Cardiac septum (tissue), 1 donor: ENCODE data around the gene ALG3. TPM values are rescaled to one million over a fixed set of nuclear protein-coding genes. Genes with fewer than 3 reads are reported as not detected.

Experiments used
- DNase-seq: peaks from one replicate; pipeline ENCODE4 v3.0.0-alpha.2; 2020; ENCODE audit warnings: low spot score
- intact Hi-C: fragments of 100-400 bp; cut with DNase I; formaldehyde crosslinking; loops from one replicate; pipeline ENCODE4 v1.14.0; 2022
- total RNA-seq: library from RNA; stranded (reverse); fragmentation: NEBNext Ultra II Directional; extraction: Animal tissue kit (Norgen Biotek cat#: 25700); gene quantifications from one replicate; pipeline ENCODE4 v1.2.1, GENCODE V29; 2021
- donor health status: DM: no; HTN: no; CAD: no.

Gene ALG3
- total RNA-seq, 1 donor from 2014 or later: 14.1 TPM

DNA sequence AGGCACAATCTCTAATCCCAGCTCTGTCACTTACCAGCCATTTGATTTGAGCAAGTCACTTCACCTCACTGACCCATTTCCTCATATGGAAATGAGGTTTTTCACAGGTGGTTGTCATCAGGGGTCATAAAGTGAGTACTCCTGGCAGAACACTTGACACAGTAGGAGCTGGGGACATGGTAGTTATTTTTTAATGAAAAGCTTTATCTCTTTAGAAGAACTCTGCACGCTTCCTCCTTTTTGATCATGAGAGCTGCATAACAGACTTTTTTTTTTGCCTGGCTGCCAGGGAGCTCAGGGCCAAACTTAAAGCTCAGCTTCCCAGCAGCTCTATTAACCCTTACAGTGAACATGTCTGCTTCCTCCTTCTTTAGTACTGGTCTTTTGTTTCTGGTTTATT lies 11.0 kb downstream of the ALG3 start:
- intact Hi-C loops: no loop called here
- DNase-seq: no peak

DNA sequence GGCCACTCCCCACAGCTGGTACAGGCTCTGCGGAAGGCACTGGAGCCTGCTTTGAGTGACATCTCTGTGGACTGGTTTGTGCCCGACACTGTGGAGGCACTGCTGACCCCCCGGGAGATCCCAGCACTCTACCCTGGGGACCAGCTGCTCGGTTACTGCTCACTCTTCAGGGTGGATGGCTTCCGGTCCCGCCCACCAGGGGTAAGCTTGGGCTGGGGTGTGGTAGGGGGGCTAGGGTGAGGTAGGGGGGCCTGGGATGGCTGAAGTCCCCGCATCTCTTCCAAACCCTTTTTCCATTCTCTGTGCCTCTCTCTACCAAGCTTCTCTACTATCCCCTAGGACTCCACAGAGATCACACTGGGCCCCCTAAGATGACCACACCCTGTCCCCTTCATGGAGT lies 11.6 kb downstream of the ALG3 start:
- no peak for DNase-seq
- intact Hi-C loops: no loop called here

DNA sequence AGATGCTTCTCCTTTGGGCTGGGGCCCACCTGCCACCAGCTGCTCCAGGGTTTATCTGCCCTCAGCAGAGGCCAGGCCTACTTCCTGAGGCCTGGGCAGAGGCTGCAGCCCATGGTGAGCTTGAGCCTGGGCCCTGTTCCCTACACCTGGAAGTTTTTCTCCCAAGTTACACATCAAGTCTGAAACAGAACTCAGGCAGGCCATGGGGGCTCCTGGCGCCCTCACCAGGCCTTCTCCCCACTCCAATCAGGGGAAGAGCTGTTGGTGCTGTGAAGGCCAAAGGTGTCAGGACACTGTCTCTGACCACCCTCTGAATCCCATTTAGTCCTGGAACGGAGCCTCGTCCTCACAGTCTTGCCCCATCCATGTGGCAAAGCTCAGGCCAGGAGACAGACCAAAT lies 12.1 kb downstream of the ALG3 start:
- no peak for DNase-seq
- intact Hi-C loops: no loop called here

DNA sequence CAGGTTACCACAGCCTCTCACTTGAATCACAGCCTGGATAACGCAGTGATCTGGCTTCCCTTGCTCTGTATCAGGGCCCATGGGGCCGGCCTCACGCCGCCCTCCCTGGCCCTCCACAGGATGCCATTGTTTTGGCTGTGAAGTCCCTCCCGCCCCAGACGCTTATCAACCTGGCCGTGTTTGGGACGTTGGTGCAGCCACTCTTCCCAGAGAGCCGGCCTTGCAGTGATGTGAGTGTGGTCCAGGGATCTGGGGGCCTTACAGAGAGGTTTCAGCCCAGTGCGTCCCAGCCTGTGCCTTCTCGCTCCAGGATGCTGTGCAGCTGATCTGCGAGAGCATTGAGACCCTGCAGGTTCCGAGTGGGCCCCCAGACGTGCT lies 12.7 kb downstream of the ALG3 start:
- intact Hi-C loops: no loop called here

DNA sequence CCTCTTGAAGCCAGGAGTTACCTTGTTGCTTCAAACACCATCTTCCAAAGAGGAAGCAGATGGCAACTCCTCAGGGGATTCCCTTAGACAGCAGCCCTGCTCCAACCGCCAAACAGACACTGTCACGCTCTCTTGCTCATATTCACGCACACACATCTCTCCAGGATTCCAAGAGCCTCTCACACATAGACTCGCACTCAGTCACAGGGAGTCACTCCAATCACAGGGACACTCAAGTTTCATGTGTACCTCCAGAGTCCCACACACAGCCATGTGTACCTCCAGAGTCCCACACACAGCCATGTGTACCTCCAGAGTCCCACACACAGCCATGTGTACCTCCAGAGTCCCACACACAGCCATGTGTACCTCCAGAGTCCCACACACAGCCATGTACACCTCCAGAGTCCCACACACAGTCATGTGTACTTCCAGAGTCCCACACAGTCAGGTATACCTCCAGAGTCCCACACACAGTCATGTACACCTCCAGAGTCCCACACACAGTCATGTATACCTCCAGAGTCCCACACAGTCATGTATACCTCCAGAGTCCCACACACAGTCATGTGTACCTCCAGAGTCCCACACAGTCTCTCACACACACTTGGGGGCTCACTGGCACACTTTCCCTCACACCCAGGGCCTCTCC lies 13.3 kb downstream of the ALG3 start:
- DNase-seq: no peak
- intact Hi-C loops: no loop called here

More for the DNA sequence above, 12.7 kb downstream of the ALG3 start:
- DNase-seq: no peak

DNA sequence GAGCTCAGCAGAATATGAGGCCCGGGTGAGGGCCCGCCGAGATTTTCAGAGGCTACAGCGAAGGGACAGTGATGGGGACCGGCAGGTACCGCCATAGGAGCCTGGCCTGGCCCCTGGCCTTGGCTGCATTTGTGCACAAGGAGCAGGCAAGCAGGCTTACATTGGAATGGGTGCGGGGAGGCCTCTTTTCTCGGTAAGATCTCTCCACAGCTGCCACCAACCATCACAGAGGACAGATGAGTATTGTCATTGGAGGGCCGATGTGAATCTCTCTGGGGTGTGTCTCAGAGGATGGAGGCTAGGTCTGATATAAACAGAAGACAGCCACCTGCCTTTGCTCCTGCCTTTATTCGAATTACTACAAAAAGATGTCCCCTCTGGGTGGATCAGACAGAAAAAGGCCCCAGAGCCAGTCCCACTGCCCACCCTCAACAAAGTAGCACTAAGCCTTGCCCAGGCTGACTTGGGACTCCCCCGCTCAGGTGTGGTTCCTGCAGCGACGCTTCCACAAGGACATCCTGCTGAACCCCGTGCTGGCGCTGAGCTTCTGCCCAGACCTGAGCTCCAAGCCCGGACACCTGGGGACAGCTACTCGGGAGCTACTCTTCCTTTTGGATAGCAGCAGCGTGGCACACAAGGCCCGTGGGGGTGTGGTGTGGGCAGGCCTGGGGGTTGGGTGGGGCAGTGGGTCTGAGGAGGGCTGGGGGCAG lies 13.9 kb downstream of the ALG3 start:
- intact Hi-C loops: no loop called here
- DNase-seq: no peak

DNA sequence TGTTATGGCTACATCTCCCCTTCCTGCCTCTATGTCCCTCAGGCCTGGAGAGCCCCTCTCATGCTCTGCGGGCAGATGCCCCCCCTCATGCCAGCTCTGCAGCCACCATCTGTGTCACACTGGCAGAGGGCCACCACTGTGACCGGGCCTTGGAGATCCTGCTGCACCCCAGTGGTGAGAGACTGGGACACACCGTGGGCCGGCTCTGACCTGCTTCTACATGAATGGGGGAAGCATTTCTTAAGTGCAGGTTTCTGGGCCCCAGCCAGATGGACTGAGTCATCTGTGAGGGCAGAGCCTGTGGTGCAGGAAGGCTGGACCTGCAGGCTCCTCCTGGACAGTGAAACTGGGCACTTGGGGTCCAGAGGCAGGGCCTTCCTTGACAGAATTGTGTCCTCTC lies 14.5 kb downstream of the ALG3 start:
- intact Hi-C loops: no loop called here
- no peak for DNase-seq

DNA sequence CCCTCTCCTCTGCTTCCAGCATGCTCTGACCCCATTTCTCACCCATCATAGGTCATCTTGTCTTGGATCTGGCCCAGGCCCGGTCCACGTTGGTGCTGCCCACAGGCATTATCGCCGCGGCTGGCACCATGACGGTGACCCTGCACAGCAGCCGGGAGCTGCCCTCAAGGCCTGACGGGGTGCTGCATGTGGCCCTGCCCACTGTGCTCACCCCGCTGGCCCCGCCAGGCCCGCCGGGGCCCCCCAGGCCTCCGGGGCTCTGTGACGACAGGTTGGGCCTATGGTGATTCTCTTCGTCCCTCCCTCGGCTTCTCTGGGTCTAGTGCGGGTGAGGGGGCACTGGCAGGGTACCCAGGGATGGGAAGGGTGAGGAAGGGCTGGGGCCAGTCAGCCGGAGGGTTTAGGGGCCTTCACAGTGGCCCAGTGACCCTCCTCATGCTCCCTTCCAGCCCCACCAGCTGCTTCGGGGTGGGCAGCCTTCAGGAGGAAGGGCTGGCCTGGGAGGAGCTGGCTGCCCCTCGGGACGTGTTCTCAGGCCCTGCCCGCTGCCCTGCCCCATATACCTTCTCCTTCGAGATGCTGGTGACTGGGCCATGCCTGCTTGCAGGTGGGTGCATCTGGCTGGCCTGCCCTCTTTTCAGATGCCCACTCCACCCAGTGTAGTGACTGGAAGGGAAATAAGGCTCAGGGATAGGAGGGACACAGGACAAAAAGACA lies 15.5 kb downstream of the ALG3 start:
- no peak for DNase-seq

DNA sequence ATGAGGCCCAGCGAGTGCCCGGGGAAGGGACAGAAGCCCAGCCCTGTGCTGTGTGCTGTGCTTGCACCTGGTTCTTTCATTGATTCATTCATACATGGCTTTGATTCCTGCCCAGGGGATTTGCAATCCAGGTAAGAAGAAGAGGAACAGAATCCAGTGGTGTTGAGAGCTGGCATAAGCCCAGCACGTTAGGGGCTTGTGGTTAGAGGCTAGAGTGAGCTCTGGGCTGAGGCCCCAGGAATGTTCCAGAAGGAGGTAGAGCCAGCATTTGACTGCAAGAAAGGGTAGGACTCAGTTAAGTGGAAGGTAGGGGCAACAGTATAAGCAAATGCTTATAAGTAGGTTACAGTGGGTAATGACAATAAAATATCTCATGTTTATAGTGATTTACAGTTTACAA lies 17.1 kb downstream of the ALG3 start:
- intact Hi-C loops: no loop called here
- no peak for DNase-seq

More for the DNA sequence above, 15.5 kb downstream of the ALG3 start:
- intact Hi-C loops: no loop called here

DNA sequence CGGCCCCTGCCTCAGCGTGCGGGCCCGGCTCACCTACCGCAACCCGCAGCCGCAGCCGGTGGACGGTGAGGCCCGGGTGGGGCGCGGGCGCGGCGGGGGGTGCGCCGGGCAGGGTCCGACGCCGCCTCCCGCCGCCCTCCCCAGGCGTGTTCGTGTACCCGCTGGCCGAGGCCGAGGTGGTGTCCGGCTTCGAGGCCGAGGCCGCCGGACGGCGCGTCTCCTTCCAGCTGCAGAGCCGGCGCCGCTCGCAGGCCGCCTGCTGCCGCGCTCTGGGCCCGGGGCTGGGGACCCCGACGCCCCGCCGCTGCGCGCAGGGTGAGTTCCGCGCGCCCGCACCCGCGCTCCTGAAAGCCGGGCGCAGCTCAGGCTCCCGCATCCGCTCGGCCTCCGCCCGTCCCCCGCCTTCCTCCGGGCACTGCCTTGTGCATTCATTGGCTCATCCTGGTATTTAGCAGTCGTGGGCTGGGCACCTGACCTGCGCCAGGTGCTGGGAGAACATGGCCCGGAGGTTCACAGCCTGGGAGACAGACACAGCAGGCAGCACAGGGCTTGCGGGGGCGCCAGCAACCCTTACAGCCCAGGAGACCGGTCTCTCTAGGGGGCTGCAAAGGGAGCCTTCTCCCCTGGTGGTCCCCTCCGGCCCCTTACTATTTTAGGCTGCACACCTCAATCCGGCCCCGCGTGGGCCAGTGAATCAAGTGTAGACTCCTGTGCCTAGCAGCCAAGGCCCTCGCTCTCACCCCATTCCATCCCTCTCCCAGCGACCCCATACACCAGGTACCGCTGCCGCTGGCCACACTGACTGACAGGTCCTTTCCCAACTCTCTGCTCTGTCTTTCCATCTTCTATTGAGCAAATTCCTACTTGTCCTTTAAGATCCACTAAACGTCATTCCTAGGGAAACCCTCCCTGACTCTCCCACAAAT lies 17.9 kb downstream of the ALG3 start:
- intact Hi-C loops: no loop called here

DNA sequence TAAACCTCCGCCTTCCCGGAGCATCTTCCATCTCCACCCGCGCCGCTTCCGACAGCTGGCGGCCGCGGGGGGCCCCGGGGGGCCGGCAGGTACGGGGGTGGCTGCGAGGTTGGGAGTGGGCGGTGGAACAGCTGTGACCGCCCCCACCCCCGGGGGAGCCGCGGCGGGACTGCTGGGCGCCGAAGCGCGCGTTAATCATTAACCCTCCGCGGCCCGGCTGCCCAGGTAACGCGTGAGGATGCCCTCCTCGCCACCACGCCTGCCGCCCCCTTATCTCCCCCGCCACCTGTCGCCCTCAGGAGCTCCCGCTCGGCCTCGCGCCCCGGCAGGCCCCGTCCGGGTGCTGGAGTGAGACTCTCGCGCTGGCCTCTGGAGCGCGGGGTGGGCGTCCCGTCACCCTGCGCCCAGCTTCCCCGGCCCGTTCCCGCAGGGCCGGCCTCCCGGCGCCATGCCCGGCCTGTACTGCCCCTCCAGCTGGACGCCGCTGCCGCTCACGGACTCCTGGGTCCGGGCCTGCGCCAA lies 18.6 kb downstream of the ALG3 start:
- DNase-seq: no peak
- intact Hi-C loops: no loop called here

More for the DNA sequence above, 17.9 kb downstream of the ALG3 start:
- no peak for DNase-seq

GRCh38 chr3:184229394-184230080 lies 19.2 kb downstream of the ALG3 start, which contains the start of gene VWA5B2:
Gene VWA5B2, plus strand, starts transcription at chr3:184229585. Its CDS starts 944 bp downstream, at chr3:184230529.
- intact Hi-C loops: no loop called here
- DNase-seq: no peak

GRCh38 chr3:184228376-184229137 lies 20.2 kb downstream of the ALG3 start:
- DNase-seq: no peak
- intact Hi-C loops: no loop called here

GRCh38 chr3:184227481-184227935 lies 21.3 kb downstream of the ALG3 start:
- no peak for DNase-seq
- intact Hi-C loops: no loop called here

DNA sequence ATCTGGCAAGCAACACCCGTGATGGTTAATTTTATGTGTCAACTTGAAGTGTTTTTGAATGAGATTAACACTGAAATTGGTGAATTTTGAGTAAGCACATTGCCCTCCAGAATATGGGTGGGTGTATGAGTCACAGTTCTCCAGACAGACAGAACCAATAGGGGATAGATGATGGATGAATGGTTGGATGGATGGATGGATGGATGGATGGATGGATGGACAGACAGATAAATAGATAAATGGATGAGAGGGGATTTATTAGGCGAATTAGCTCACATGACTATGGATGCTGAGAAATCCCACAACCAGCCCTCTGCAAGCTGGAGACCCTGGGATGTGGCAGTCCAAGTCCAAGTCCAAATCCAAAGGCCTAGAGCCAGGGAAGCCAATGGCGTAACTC lies 24.8 kb downstream of the ALG3 start:
- intact Hi-C loops: no loop called here
- no peak for DNase-seq

GRCh38 chr3:184222521-184222920 lies 26.2 kb downstream of the ALG3 start:
- intact Hi-C loops: no loop called here
- no peak for DNase-seq

GRCh38 chr3:184218814-184219213 lies 29.9 kb downstream of the ALG3 start:
- DNase-seq: no peak
- intact Hi-C loops: no loop called here

- intact Hi-C loops: no loop called here
- no peak for DNase-seq
Measured at GRCh38 chr3:184211718-184212117, 37.0 kb downstream of the ALG3 start.
